Midbrain (tissue), 1 donor: ENCODE data around the gene MSI2.

ENCODE experiments used
- DNase-seq: peaks from one replicate; lab custom pipeline; 2025; lab: John Stamatoyannopoulos, UW

The MSI2 gene

GRCh38 chr17:57541049-57541448 is 284.7 kb downstream of the MSI2 start:
- DNase-seq: no peak

GRCh38 chr17:57541472-57542394 is 285.4 kb downstream of the MSI2 start:
- no peak for DNase-seq

- no peak for DNase-seq
These were observed 286.2 kb downstream of the MSI2 start for GRCh38 chr17:57542510-57542909.

- no peak for DNase-seq
These were observed 286.9 kb downstream of the MSI2 start for GRCh38 chr17:57543230-57543629.

- no peak for DNase-seq
These were observed 288.1 kb downstream of the MSI2 start for GRCh38 chr17:57544401-57544800.

GRCh38 chr17:57544834-57545463 is 288.6 kb downstream of the MSI2 start:
- DNase-seq: no peak

- no peak for DNase-seq
These were observed 289.5 kb downstream of the MSI2 start for GRCh38 chr17:57545731-57546342.

- no peak for DNase-seq
These were observed 292.4 kb downstream of the MSI2 start for GRCh38 chr17:57548421-57549410.

- no peak for DNase-seq
These were observed 293.1 kb downstream of the MSI2 start for GRCh38 chr17:57549468-57549867.

- DNase-seq: no peak
These were observed 293.7 kb downstream of the MSI2 start for GRCh38 chr17:57550016-57550415.

- DNase-seq: peak; percentile 41
These were observed 294.5 kb downstream of the MSI2 start for GRCh38 chr17:57550668-57551315.

GRCh38 chr17:57551321-57552079 is 295.2 kb downstream of the MSI2 start:
- DNase-seq: no peak

- peak; percentile 61 for DNase-seq
These were observed 295.8 kb downstream of the MSI2 start for GRCh38 chr17:57552114-57552624.

GRCh38 chr17:57553526-57553925 is 297.2 kb downstream of the MSI2 start:
- no peak for DNase-seq

GRCh38 chr17:57553991-57554825 is 297.9 kb downstream of the MSI2 start:
- DNase-seq: no peak

GRCh38 chr17:57554826-57555635 is 298.7 kb downstream of the MSI2 start:
- DNase-seq: peak; percentile 35

- DNase-seq: no peak
These were observed 299.4 kb downstream of the MSI2 start for GRCh38 chr17:57555636-57556175.

GRCh38 chr17:57556320-57556719 is 300.0 kb downstream of the MSI2 start:
- no peak for DNase-seq
